GM21381 (cell line): ENCODE data around the gene SLC39A11.

Source experiments
- ATAC-seq: cut with Tn5 transposase; IDR thresholded peaks from one replicate; pipeline ENCODE4 v1.9.1; 2021; ENCODE audit warnings: mild to moderate bottlenecking, moderate library complexity; ENCODE audit not compliant: unreplicated experiment

SLC39A11 gene

DNA sequence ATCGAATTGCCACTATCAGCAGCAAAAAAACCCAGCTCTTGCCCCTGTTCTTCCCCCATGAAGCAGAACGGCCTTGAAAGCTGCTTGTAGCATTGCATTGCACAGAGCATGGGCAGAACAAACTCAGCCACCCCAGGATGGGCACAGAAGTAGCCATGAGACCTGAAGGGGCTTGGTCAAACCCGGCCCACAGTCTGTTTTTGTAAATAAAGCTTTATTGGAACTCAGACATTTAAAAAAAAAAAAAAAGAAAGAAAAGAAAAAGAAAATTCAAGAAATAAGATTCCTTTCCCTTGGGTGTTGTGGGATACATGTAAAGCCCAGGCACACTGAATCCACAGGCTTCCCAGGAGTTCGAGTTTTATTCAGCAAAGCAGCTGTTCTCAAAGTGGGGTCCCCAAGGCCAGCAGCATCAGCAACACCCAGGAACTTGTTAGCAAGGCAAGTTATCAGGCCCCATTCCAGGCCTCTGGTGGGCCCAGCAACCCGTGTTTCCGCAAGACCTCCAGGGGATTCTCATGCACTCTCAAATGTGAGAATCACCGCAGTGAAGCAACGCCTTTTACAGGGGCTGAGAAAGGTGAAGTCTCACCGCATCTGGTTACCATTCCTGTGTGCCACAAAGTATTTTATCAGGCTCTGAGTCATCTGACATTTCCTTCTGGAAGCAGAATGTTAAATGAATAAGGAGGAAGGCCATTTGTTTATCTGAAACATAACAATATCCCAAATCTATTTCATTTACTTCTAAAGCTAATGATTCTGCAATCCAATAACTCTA, 108.2 kb downstream of the SLC39A11 start:
- ATAC-seq, result no peak

DNA sequence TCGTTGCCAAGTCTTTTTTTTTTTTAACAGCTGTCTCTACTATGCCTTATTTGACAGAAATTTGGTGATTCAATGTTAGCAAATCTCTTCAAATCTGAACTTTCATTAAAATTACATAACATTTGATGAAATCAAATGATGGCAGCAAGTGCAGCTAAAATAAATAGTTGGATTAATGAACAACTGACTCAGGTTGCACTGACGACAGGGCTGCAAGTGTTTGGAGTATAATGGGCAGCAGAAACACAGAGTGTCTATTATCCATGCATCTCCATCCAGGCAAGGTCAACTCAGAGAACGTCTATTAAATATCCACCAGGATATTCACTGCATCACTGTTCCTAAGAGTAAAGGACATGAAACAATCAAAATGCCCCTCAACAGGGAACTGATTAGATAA, 109.8 kb downstream of the SLC39A11 start:
- ATAC-seq, result no peak

DNA sequence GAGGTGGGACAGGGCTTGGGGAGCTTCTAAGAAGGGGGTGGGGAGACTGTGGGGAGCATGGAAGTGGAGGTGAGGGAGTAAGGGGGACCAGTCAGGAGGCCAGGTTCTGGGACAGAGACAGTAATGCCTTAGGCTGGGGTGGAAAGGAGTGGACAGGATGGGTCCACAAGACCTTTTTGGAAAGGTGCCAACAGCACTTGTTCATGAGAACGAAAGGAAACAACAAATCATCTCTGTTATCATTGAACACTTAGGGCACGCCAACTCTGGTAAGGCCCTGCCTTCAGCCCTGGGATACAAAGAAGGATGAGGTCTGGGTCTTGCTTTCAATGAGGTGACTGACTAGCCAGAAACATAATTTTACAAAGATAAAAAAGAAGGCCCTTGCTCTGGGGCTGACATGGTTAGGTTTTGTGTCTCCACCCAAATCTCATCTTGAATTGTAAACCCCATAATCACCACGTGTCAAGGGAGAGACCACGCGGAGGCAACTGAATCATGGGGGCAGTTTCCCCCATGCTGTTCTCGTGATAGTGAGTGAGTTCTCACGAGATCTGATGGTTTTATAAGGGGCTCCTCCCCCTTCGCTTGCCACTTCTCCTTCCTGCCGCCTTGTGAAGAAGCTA, 113.8 kb downstream of the SLC39A11 start:
- ATAC-seq, result no peak

DNA sequence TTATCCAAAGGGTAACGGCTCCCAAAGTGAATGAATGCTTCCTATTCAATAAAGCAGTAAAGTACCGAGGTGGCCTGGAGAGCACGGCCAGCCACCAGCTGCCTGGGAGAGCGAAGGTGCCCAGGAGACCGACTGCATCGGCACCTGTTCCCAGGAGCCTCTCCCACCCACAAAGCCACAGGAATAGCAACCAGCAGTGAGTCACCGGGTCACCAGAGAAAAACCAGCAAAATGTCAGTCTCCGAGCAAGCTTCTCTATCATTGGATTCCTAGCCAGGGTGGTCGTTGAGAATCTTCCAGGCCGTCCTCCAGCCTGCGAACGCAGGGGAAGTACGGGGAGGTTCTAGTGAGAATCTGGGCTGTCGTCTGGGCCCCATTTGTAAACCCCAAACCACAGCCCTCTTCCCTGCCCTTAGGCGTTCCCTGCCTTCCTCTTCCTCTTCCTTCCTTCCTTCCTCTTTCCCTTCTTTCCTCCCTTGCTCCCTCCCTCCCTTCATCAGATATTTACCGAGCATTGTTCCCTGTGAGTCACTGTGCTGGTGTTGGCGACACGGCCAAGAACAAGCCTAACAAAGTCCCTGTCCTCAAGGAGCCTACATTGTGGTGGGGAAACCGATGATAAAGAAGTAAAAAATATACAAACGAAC, 114.6 kb downstream of the SLC39A11 start:
- no peak for ATAC-seq

DNA sequence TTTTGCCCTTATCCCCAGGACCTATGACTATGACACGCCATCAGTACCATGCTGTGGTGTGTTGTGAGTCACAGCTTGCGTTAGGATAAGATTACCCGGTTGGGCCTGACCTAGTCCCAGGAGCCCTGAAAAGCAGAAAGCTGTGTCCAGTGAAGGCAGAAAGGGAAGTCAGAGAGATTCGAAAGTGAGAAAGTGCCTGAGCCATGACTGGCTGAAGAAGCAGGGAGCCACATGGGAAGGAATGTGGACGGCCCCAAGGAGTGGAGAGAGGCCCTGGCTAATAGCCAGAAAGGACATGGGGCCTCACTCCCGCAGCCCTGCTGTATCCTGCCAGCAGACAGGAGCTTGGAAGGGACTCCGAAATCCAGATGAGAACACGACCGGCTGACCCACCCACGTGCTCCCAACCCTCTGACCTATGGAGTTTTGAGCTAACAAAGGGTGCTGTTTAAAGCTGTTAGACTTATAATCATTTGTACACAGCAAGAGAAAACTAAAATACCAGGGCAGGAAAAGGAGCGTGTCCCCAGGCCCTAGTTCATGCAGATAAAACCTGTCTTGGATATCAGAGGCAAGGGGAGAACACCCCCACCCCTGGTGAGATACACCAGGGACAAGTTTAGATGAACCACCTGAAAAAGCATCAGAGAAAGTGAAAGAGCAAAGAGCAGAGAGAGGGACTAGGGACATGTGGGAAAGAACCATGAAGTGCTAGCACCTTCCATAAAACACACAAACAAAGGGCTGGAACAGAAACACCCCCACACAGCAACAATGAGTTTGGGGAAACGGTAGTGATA, 115.3 kb downstream of the SLC39A11 start:
- no peak for ATAC-seq

DNA sequence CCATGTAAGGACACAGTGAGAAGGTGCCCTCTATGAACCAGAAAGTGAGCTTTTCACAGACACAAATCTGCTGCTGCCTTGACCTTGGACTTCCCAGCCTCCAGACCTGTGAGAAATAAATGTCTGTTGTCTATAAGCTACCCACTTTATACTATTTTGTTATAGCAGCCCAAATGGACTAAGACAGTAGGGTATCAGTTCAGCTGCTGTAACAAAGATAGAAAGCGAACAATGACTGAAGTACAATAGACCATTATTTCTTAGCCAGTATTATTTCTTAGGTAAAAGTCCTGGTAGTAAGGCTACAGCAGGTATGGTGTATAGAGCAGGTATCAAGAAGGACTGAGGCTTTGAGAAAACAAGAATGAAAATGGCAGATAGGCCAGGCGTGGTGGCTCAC, 117.0 kb downstream of the SLC39A11 start:
- no peak for ATAC-seq

DNA sequence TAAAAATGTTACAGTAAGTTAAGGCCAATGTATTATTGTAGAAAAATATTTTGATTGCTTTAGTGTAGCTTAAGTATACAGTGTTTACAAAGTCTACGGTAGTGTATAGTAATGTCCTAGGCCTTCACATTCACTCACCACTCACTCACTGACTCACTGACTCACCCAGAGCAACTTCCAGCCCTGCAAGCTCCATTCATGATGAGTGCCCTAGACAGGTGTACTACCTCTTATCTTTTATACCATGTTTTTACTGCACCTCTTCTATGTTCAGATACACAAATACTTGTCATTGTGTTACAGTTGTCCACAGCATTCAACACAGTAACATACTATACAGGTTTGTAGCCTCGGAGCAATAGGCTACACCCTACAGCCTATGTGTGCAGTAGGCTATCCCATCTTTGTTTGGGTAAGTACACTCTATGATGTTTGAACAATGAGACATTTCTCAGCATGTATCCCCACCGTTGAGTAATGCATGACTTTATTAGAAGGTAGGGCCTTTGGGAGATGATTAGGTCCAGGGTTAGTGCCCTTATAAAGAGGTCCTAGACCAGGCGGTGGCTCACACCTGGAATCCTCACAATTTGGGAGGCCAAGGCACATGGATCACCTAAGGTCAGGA, 117.8 kb downstream of the SLC39A11 start:
- ATAC-seq, result no peak

DNA sequence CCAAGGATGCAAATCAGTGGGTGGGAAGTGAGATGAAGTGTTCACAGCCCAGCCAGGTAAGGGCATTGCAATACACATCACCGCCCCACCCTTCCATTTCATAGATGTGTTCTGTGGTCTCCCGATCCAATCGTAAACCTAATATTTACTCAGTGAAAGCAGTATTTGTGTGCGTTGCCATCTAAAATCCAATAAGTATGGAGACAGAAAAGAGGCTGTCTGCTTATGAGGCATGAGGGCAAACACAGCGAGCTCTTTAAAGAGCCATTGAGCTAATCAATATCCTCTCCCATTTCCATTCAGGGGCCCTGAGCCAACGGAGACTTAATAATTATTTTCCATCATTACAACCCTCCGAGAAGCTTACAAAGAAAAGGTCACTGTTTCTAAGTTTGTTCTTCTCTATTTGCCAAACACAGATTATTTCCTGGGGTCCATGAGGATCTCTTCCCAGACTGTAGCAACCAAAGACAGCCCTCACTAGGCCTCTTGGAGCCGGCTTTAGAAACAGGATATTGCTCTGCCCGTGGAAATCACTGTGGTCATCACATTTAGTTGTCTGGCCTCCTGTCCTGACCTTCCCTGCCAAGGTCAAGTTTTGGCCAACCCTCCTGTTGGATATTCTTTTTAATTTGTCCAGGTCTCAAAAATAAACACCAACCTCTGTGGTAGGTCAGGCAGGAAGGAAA, 120.1 kb downstream of the SLC39A11 start:
- no peak for ATAC-seq

DNA sequence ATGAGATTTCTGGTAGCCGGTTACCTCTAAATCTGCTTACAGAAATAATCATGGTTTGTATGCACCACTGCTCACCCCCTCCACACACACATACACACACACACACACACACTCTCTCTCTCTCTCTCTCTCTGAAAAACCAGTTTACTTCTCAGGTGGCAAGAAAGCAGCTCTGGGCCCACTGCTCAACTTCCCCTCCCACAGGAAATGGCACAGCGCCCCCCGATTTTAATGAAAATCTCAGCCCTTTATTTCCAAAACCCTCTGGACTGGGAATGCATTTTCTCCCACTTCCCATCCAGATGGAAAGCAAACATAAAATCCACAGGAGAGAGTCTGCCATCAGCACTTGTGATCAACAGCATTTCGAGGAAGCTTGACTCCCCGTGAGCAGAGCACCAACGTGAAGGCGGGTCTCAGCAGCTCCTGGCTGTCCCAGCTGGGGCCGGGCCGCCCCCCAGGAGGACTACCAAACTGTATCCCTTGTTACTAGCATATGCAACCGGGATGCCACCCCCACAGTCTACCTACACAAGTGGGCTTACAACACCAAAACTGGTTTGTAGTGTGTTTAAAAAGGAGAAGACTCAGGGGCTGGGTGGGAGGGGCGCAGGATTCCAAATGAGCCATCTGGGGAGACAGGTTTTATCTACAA, 121.1 kb downstream of the SLC39A11 start:
- no peak for ATAC-seq

DNA sequence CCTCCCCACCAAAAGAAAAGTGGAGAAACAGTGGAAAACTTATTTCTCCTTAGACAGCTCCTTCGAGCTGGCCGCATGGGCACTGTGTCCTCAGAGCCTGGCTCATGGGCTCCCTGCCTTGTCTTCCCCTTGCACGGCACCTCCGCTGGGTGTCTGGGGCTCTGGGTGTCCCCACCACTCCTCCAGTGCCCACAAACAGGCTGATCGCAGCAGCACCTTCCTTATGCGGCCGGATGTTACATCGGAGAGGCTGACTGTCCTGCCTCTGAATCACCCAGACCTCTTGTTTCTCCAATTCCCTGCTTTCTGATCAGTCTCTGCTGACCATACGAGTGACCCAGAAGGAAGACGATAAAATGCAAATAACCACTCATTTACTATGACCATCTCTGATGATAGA, 121.7 kb downstream of the SLC39A11 start:
- no peak for ATAC-seq

DNA sequence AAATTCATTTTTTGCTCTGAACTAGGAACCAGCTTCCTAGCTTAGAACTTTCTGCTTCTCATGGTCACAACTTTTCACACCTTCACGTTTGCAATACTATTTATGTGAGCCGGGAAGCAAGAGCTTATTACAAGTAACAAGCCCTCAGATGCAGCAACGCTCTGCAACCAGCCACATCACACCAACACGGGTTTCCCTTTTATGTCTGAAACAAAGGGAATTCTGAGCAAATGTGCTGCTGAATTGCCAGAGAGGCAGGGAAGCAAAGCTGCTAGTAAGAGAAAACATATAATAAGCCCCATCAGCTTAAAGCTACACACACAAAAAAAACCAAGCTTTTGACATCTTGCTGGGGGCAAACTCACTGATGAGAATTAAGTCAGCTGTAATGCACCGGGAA, 122.2 kb downstream of the SLC39A11 start:
- no peak for ATAC-seq

DNA sequence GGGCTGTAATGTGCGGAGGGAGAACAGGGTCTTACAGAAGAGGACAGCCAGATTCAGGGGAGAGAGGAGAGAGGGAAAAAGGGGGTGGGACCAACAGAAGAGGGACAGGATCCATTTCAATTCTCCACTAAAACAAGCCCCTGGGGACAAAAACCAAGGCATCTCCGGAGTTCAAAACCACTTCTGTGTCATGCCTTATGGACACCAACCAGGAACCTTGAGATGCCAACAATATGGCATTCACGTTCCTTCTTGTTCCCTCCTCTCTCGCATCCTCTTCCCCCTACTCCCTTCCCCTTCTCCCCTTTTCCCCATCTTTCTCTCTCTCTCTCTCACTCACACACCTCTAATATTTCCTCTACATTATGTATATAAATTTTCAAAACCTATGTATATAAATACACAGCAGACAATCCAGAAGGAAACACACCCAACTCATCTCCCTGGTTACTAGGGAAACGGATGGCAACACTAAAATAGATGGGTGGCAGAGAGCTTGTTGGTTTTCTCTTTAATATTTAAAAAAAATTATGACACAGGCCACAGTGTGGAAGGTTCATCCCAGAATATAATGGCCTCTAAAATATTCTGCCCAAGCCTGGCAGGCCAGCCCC, 123.1 kb downstream of the SLC39A11 start:
- ATAC-seq, result no peak

DNA sequence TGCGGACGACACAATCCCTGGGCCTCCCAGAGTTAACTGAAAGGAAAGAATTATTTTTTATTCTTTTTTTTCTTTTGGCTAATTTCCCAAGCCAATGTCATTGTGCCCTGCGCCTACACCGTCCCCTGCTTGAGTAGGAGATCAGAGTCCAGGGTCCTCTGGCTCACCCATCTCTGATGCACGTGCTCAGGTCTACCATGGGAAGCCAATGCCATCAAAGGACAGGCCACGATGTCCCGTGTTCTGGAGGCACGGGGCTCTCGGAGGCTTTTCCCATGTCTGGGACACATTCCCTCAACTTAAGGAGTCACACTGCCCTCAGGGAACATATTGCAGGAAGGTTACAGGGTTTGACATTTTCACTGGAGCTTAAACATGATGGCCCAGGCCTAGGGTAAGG, 123.7 kb downstream of the SLC39A11 start:
- no peak for ATAC-seq

DNA sequence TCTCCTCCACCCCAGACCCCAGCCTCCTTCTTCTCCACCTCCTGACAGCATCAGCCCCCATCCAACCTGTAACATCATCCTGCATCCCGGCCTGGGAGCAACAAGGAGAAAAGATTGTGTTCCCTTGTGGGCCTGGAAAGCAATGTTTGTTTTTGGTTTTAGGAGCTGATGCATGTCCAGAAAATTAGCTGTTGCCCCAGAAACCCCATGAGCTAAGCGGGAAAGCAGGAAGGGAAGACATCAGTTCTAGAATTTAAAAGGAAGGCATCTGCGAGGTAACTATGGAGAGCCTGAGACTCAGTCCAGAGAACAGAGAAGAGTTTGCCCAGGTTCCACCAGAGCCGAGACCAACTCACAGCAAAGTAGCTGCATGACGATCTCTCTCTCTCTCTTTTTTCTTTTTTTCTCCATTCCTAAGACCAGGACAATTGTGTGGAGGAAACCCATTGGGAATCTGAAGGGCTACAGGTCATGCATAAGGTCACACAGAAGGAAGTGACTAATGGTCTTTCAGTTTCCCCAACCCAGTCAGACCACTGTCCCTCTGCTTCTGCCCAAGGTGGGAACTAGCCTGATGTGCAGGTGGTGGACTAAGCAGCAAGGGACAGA, 124.4 kb downstream of the SLC39A11 start:
- no peak for ATAC-seq

DNA sequence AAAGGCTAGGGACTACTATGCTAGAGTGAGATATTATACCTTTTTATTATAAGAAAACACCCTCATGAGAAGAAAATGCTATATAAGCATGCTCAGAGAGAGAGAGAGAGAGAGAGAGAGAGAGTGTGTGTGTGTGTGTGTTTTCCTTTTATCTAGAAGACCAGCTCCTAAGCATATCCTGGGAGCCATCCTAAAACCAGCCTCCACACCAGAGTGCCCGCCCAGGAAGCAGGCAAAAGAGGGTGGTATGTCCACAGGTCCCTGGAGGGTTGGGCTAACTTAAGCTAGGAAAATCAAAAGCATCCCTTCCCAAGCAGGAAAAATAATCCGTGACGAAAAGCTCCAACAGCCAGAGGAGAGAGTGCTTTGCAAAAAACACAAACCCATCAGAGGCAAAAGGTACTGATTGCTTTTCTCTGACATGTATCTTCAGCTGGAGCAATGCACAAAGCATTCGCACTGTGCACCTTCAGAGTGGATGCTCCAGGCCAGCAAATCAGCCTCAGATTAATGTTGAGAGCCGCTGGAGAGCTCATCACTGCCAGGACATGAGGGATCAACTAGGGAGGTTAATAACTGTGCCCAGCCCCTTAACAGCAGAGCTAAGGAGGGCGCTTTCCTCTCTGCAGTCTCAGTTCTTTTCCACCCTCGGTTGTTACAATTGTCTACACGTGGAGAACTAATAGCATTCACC, 125.1 kb downstream of the SLC39A11 start:
- ATAC-seq, result no peak

DNA sequence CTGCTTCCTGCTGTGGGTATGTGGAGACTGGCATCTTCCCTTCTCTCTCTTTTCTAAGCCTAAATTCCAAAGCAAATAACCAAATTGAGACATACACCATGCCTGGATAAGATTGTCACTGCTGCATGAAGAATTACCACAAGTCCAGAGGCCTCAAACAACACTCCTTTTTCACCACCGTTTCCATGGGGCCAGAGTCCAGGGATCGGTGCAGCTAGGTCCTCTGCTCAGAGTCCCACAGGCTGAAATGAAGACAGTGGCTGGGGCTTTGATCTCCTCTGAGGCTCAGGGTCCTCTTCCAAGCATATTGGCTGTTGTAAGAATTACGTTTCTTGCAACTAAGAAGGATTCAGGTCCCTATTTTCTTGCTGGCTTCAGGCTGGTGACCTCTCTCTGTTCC, 130.4 kb downstream of the SLC39A11 start:
- ATAC-seq, result no peak

DNA sequence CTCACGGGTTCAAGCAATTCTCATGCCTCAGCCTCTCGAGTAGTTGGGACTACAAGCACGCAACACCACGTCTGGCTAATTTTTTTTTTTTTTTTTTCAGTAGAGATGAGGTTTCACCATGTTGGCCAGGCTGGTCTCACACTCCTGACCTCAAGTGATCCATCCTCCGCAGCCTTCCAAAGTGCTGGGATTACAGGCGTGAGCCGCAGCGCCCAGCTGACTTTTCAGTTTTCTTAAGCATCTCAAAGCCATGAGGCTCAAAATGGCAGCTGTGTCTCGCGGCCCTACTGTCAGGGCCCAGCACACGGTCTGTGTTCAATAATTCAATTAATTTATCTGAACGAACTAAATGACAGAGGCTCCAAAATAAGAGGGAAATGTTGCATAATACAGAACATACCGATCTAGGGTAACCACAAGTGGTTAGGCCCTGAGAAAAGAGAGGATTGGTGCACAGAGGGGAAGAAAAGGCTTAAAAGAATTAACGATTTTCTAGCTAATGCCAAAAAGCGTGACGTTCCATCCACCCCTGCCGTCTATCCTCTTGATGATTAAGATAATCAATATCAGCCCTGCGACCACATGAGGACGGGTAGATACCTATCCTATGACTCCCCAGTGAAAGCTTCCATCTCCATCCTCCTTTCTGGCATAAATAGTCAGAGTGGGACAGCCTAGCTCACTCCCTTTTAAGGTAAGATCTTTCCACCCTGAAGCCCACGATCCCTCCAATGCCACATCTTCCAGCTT, 136.9 kb downstream of the SLC39A11 start:
- no peak for ATAC-seq

DNA sequence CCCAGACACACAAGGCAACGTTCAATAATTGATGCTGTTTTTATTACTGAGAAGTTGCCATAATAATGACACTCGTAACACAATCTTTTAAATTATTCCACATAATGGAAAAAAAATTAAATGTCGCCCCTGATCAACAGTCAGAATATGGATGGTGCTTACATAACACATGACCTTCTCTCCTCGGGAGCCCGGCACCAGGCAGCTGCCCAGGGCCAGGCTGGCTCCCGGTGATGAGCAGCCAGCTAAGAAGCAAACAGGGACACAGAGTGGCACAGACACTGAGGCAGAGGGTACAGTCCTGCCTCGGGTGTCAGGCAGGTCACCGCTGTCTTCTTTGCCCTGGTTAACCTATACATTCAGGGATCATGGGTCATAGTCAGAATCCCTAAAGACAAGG, 137.9 kb downstream of the SLC39A11 start:
- no peak for ATAC-seq
